ENCODE results near the gene PCDHGA8. TPM values are rescaled to one million over a fixed set of nuclear protein-coding genes. Genes with fewer than 3 reads are reported as not detected.

Gene PCDHGA8
- total RNA-seq, 1 experiment from 2014 or later = not detected

DNA sequence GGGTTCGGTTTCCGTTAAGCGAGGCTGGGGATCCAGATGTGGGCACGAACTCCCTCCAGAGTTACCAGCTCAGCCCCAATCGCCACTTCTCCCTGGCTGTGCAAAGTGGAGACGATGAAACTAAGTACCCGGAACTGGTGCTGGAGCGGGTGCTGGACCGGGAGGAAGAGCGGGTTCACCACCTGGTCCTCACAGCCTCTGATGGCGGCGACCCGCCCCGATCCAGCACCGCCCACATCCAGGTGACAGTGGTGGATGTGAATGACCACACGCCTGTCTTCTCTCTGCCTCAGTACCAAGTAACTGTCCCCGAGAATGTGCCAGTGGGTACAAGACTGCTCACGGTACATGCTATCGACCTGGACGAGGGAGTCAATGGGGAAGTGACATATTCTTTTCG, 9.1 kb upstream of the PCDHGA8 start:
- Histone ChIP-seq H3K4me2 (ENCODE audit: low read length) (no peak overlapping the region), H3K27ac (ENCODE audit: low read depth, low read length) (no peak overlapping the region), H3K27me3 (ENCODE audit: insufficient read depth, low read length) (no peaks in the 10 kb centered on the region), H3K9me2 (ENCODE audit: insufficient read depth) (no peaks in the 10 kb centered on the region), H3K9me3 (ENCODE audit: control insufficient read depth in 1 of 2, insufficient read depth in 1 of 2, low read depth in 1 of 2, low read length in 2 of 2) (no peaks in the 10 kb centered on the region; a peak in 2 of 4 replicates), H3K4me3 (replicated peaks in 1 of 2; ENCODE audit: low read depth in 1 of 2, low read length in 2 of 2) (no peak overlapping the region), H3K79me2 (ENCODE audit: insufficient read depth, low read length) (no peaks in the 10 kb centered on the region), H3K36me3 (ENCODE audit: control insufficient read depth in 1 of 2, insufficient read depth in 2 of 2, low read length in 2 of 2) (no peaks in the 10 kb centered on the region), H3K4me1 (ENCODE audit: control insufficient read depth in 1 of 2, insufficient read depth in 2 of 2, low read length in 2 of 2) (no peaks in the 10 kb centered on the region), H2AFZ (ENCODE audit: low read depth, low read length, poor library complexity, severe bottlenecking) (no peak overlapping the region), H4K20me1 (ENCODE audit: insufficient read depth) (no peaks in the 10 kb centered on the region), H3K9ac (ENCODE audit: low read length) (no peak overlapping the region)
- ChIA-PET POLR2A (no interaction called here), RAD21 (ENCODE audit: low non-redundant PET in 1 of 2, low total read pairs in 2 of 2, uncharacterized antibody in 2 of 2, unreplicated experiment in 2 of 2) (no interaction called here), CTCF (no interaction called here)
- TF ChIP-seq JUND (IDR thresholded peaks at IDR 0.05) = no peak
- TF ChIP-seq REST (IDR thresholded peaks at IDR 0.05; ENCODE audit: low read depth) = no peak
- TF ChIP-seq ATF3 (IDR thresholded peaks at IDR 0.05) = no peak
- TF ChIP-seq SP1 (IDR thresholded peaks at IDR 0.05; ENCODE audit: low read depth) = no peak
- ATAC-seq (no peak), DNase-seq (ENCODE audit: low read depth, low spot score) (no peak)
- no TSS peak for BruUV-seq (replicated peaks)
- intact Hi-C loops (cut with micrococcal nuclease) = no loop called here

DNA sequence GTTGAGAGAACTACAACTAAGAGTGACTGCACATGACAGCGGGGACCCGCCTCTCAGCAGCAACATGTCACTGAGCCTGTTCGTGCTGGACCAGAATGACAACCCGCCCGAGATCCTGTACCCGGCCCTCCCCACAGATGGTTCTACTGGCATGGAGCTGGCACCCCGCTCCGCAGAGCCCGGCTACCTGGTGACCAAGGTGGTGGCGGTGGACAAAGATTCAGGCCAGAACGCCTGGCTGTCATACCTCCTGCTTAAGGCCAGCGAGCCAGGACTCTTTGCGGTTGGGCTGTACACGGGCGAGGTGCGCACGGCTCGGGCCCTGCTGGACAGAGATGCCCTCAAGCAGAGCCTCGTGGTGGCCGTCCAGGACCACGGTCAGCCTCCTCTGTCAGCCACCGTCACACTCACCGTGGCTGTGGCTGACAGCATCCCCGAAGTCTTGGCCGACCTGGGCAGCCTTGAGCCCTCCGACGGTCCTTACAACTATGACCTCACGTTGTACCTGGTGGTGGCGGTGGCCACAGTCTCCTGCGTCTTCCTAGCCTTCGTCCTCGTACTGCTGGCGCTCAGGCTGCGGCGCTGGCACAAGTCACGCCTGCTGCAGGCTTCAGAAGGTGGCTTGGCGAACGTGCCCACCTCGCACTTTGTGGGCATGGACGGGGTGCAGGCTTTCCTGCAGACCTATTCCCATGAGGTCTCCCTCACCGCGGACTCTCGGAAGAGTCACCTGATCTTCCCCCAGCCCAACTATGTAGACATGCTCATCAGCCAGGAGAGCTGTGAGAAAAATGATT, 7.8 kb upstream of the PCDHGA8 start:
- no TSS peak for BruUV-seq (replicated peaks)
- intact Hi-C loops (cut with micrococcal nuclease) = no loop called here

More for the DNA sequence above, 7.8 kb upstream of the PCDHGA8 start:
- Histone ChIP-seq H3K9me2 (ENCODE audit: insufficient read depth) (no peaks in the 10 kb centered on the region), H3K27me3 (ENCODE audit: insufficient read depth, low read length) (no peaks in the 10 kb centered on the region), H3K4me2 (ENCODE audit: low read length) (no peak overlapping the region), H3K9ac (ENCODE audit: low read length) (no peak overlapping the region), H3K9me3 (ENCODE audit: control insufficient read depth in 1 of 2, insufficient read depth in 1 of 2, low read depth in 1 of 2, low read length in 2 of 2) (no peaks in the 10 kb centered on the region; a peak in 2 of 4 replicates), H3K36me3 (ENCODE audit: control insufficient read depth in 1 of 2, insufficient read depth in 2 of 2, low read length in 2 of 2) (no peaks in the 10 kb centered on the region), H3K79me2 (ENCODE audit: insufficient read depth, low read length) (no peaks in the 10 kb centered on the region), H4K20me1 (ENCODE audit: insufficient read depth) (no peaks in the 10 kb centered on the region), H3K27ac (ENCODE audit: low read depth, low read length) (no peak overlapping the region), H3K4me3 (replicated peaks in 1 of 2; ENCODE audit: low read depth in 1 of 2, low read length in 2 of 2) (no peak overlapping the region), H2AFZ (ENCODE audit: low read depth, low read length, poor library complexity, severe bottlenecking) (no peak overlapping the region), H3K4me1 (ENCODE audit: control insufficient read depth in 1 of 2, insufficient read depth in 2 of 2, low read length in 2 of 2) (no peaks in the 10 kb centered on the region)
- TF ChIP-seq CTCF (IDR thresholded peaks at IDR 0.05 in 2 of 3, conservative IDR thresholded peaks at IDR 0.05 in 1 of 3; ENCODE audit: borderline replicate concordance in 1 of 3, insufficient read depth in 1 of 3, low read depth in 2 of 3, low read length in 2 of 3) (no peak), SRF (IDR thresholded peaks at IDR 0.05; ENCODE audit: low read depth) (no peak), RAD21 (IDR thresholded peaks at IDR 0.05; ENCODE audit: low read depth) (no peak)
- RAD21 ChIA-PET (ENCODE audit: low non-redundant PET in 1 of 2, low total read pairs in 2 of 2, uncharacterized antibody in 2 of 2, unreplicated experiment in 2 of 2) = no interaction called here
- POLR2A ChIA-PET = no interaction called here
- no peak for ATAC-seq
- no peak for DNase-seq (ENCODE audit: low read depth, low spot score)
- CTCF ChIA-PET = no interaction called here

All from HCT116 (cell line).